Breast epithelium (tissue), 3 donors: ENCODE results near the gene PPARA.

Source experiments
- CTCF ChIP-seq, 3 donors: fragments of 450-650 bp; IDR thresholded peaks; one replicate each; pipeline ENCODE4 v1.5.1; 2016 to 2017; ENCODE audit warnings: antibody characterized with exemption in 3 of 3, mild to moderate bottlenecking in 3 of 3, moderate library complexity in 3 of 3
- POLR2A ChIP-seq: fragments of 450-650 bp; IDR thresholded peaks from one replicate; pipeline ENCODE4 v1.6.1; 2016; ENCODE audit warnings: antibody characterized with exemption, mild to moderate bottlenecking, moderate library complexity

- TF ChIP-seq CTCF (IDR thresholded peaks at IDR 0.05) (no peak), POLR2A (no peak)
These were observed 46.7 kb upstream of the PPARA start for GRCh38 chr22:46103664-46104063.
